IMR-90 (cell line): Measurements from ENCODE around the gene KCNK3. TPM values are rescaled to one million over a fixed set of nuclear protein-coding genes. Genes with fewer than 3 reads are reported as not detected.

Experiments
- ATAC-seq: fragments of 200-7000 bp; cut with Tn5 transposase; 2 replicates; pipeline ENCODE4 v1.9.1; 2020; ENCODE audit warnings: low read depth, mild to moderate bottlenecking, moderate library complexity
- BruUV-seq: library from RNA; stranded (reverse); fragments of 400-500 nt; replicated peaks from 2 replicates; lab custom pipeline; 2021; lab: Mats Ljungman, UMichigan
- CTCF ChIA-PET: fragments of 300-600 bp; formaldehyde crosslinking; extraction: SDS; loops from one replicate; lab custom pipeline; 2021; ENCODE audit warnings: antibody characterized with exemption; lab: Yijun Ruan, JAX
- POLR2A ChIA-PET: fragments of 300-600 bp; sonication (Branson Sonifier 250); formaldehyde crosslinking; loops from one replicate; lab custom pipeline; 2022; ENCODE audit warnings: antibody characterized with exemption; ENCODE audit not compliant: unreplicated experiment; lab: Charles Lee
- DNase-seq: peaks from one replicate; pipeline ENCODE4 v3.0.0; 2013
- H2AFZ ChIP-seq: replicated peaks from 2 replicates; pipeline ENCODE3; 2013; ENCODE audit warnings: low read length, mild to moderate bottlenecking; ENCODE audit not compliant: poor library complexity
- H2AK5ac ChIP-seq: 2 replicates; pipeline ENCODE4 v1.6.1; 2013; ENCODE audit warnings: low read depth, low read length, inconsistent platforms
- H2AK9ac ChIP-seq: replicated peaks from 2 replicates; pipeline ENCODE3; 2013; ENCODE audit warnings: mild to moderate bottlenecking, low read depth, low read length, moderate library complexity; ENCODE audit not compliant: poor library complexity
- H2BK120ac ChIP-seq: 2 replicates; pipeline ENCODE4 v1.6.1; 2013; ENCODE audit warnings: low read depth, low read length, inconsistent platforms
- H2BK15ac ChIP-seq: 3 replicates; pipeline ENCODE4 v1.6.1; 2013; ENCODE audit warnings: low read depth, low read length, inconsistent platforms
- H2BK20ac ChIP-seq: 2 replicates; pipeline ENCODE4 v1.6.1; 2013; ENCODE audit warnings: low read depth, mild to moderate bottlenecking, inconsistent platforms, low read length, moderate library complexity
- H2BK5ac ChIP-seq: 2 replicates; pipeline ENCODE4 v1.6.1; 2013; ENCODE audit warnings: mild to moderate bottlenecking, low read depth, low read length, inconsistent platforms; ENCODE audit not compliant: poor library complexity, severe bottlenecking
- H3K14ac ChIP-seq: replicated peaks from 2 replicates; pipeline ENCODE4 v1.6.1; 2013; ENCODE audit warnings: low read depth, low read length, inconsistent platforms
- H3K18ac ChIP-seq: 2 replicates; pipeline ENCODE4 v1.6.1; 2013; ENCODE audit warnings: low read depth, low read length, control low read depth
- H3K23ac ChIP-seq: 2 replicates; pipeline ENCODE4 v1.6.1; 2013; ENCODE audit warnings: low read depth, low read length, inconsistent platforms
- H3K27ac ChIP-seq: 2 replicates; pipeline ENCODE4 v1.5.1; 2013; ENCODE audit warnings: mild to moderate bottlenecking, control low read depth, low read length; ENCODE audit not compliant: insufficient read depth
- H3K27me3 ChIP-seq: 2 replicates; pipeline ENCODE4 v1.6.1; 2013; ENCODE audit warnings: low read length; ENCODE audit not compliant: control insufficient read depth, insufficient read depth
- H3K36me3 ChIP-seq: 2 replicates; pipeline ENCODE4 v1.6.1; 2013; ENCODE audit warnings: low read length, mixed read lengths; ENCODE audit not compliant: control insufficient read depth, insufficient read depth
- H3K4ac ChIP-seq: 2 replicates; pipeline ENCODE4 v1.6.1; 2013; ENCODE audit warnings: low read depth, low read length, inconsistent platforms
- H3K4me1 ChIP-seq: 2 replicates; pipeline ENCODE4 v1.6.1; 2013; ENCODE audit warnings: low read length, mixed read lengths; ENCODE audit not compliant: control insufficient read depth, insufficient read depth
- H3K4me2 ChIP-seq: 2 replicates; pipeline ENCODE4 v1.6.1; 2013; ENCODE audit warnings: low read depth, mild to moderate bottlenecking, control low read depth, low read length, moderate library complexity
- H3K4me3 ChIP-seq: 2 replicates; pipeline ENCODE4 v1.5.1; 2013; ENCODE audit warnings: low read depth, mild to moderate bottlenecking, control low read depth, low read length, moderate library complexity; ENCODE audit not compliant: insufficient read depth
- H3K56ac ChIP-seq: 2 replicates; pipeline ENCODE4 v1.6.1; 2013; ENCODE audit warnings: low read length, inconsistent platforms; ENCODE audit not compliant: insufficient read depth; ENCODE audit errors: extremely low read depth
- H3K79me1 ChIP-seq, 2 experiments: 2 replicates each; pipeline ENCODE4 v1.6.1; 2013; ENCODE audit warnings: low read length in 2 of 2, inconsistent platforms in 1 of 2, low read depth in 1 of 2
- H3K9ac ChIP-seq: 2 replicates; pipeline ENCODE4 v1.6.1; 2013; ENCODE audit warnings: low read depth, low read length, control low read depth
- H3K9me1 ChIP-seq: 2 replicates; pipeline ENCODE4 v1.6.1; 2013; ENCODE audit warnings: low read length, inconsistent platforms; ENCODE audit not compliant: insufficient read depth
- H3K9me3 ChIP-seq: 2 replicates; pipeline ENCODE4 v1.6.1; 2013; ENCODE audit warnings: low read length; ENCODE audit not compliant: control insufficient read depth, insufficient read depth
- H4K20me1 ChIP-seq: 2 replicates; pipeline ENCODE4 v1.6.1; 2013; ENCODE audit warnings: low read length, inconsistent platforms; ENCODE audit not compliant: insufficient read depth
- H4K5ac ChIP-seq: 2 replicates; pipeline ENCODE4 v1.6.1; 2013; ENCODE audit warnings: mild to moderate bottlenecking, low read depth, low read length, control low read depth
- H4K8ac ChIP-seq, 2 experiments: 2 replicates each; pipeline ENCODE4 v1.6.1; 2013; ENCODE audit warnings: low read depth in 2 of 2, low read length in 2 of 2, control low read depth in 1 of 2, inconsistent platforms in 1 of 2
- H4K91ac ChIP-seq: 2 replicates; pipeline ENCODE4 v1.6.1; 2013; ENCODE audit warnings: low read depth, low read length, inconsistent platforms; ENCODE audit not compliant: insufficient read depth
- BHLHE40 ChIP-seq: fragments of 150-350 bp; IDR thresholded peaks from 2 replicates; pipeline ENCODE4 v1.6.1; 2016; ENCODE audit warnings: mild to moderate bottlenecking, low read depth, low read length
- CEBPB ChIP-seq: IDR thresholded peaks from 2 replicates; pipeline ENCODE4 v1.6.1; 2012; ENCODE audit warnings: low read depth, low read length, improper control_type of control experiment
- CHD1 ChIP-seq: IDR thresholded peaks from 2 replicates; pipeline ENCODE4 v1.6.1; 2012; ENCODE audit warnings: low read depth, low read length, improper control_type of control experiment
- CTCF ChIP-seq: conservative IDR thresholded peaks from 2 replicates; pipeline ENCODE4 v1.5.1; 2012; ENCODE audit warnings: mild to moderate bottlenecking, low read depth, low read length, improper control_type of control experiment
- ELK1 ChIP-seq: fragments of 150-350 bp; IDR thresholded peaks from 2 replicates; pipeline ENCODE4 v1.6.1; 2016; ENCODE audit warnings: low read depth, mild to moderate bottlenecking, low read length, moderate library complexity, borderline replicate concordance
- FOS ChIP-seq: fragments of 150-350 bp; IDR thresholded peaks from 2 replicates; pipeline ENCODE4 v1.6.1; 2016; ENCODE audit warnings: low read depth, low read length
- MAFK ChIP-seq: IDR thresholded peaks from 2 replicates; pipeline ENCODE4 v1.6.1; 2012; ENCODE audit warnings: low read depth, low read length, improper control_type of control experiment
- MAZ ChIP-seq: IDR thresholded peaks from 2 replicates; pipeline ENCODE4 v1.6.1; 2012; ENCODE audit warnings: low read depth, mild to moderate bottlenecking, low read length, improper control_type of control experiment, moderate library complexity, borderline replicate concordance
- MXI1 ChIP-seq: IDR thresholded peaks from 2 replicates; pipeline ENCODE4 v1.6.1; 2012; ENCODE audit warnings: low read depth, mild to moderate bottlenecking, low read length, moderate library complexity, borderline replicate concordance
- NFE2L2 ChIP-seq: fragments of 150-350 bp; IDR thresholded peaks from 2 replicates; pipeline ENCODE4 v1.6.1; 2016; ENCODE audit warnings: low read depth, mild to moderate bottlenecking, low read length
- POLR2A ChIP-seq: IDR thresholded peaks from 2 replicates; pipeline ENCODE4 v1.6.1; 2012; ENCODE audit warnings: mild to moderate bottlenecking, low read depth, low read length
- RAD21 ChIP-seq: IDR thresholded peaks from 2 replicates; pipeline ENCODE4 v1.6.1; 2012; ENCODE audit warnings: low read length, improper control_type of control experiment
- RCOR1 ChIP-seq: IDR thresholded peaks from 2 replicates; pipeline ENCODE4 v1.6.1; 2012; ENCODE audit warnings: mild to moderate bottlenecking, low read length, improper control_type of control experiment; ENCODE audit not compliant: insufficient replicate concordance
- RFX5 ChIP-seq: IDR thresholded peaks from 2 replicates; pipeline ENCODE4 v1.8.0; 2012; ENCODE audit warnings: low read depth, mild to moderate bottlenecking, low read length, moderate library complexity
- SMC3 ChIP-seq: fragments of 150-350 bp; IDR thresholded peaks from 2 replicates; pipeline ENCODE4 v1.6.1; 2016; ENCODE audit warnings: low read depth, mild to moderate bottlenecking, antibody characterized with exemption, low read length, moderate library complexity
- USF2 ChIP-seq: fragments of 150-350 bp; IDR thresholded peaks from 2 replicates; pipeline ENCODE4 v1.6.1; 2017; ENCODE audit warnings: mild to moderate bottlenecking, antibody characterized with exemption, low read length, low read depth
- WGBS, 2 experiments: methylation state at CpG; one replicate each; pipeline versions ENCODE4 v1.1.5 to v1.1.7; 2013; ENCODE audit warnings: missing lambda C conversion rate in 2 of 2; ENCODE audit not compliant: insufficient read length in 1 of 2; ENCODE audit errors: extremely low coverage in 2 of 2; 5-methylcytosine and 5-hydroxymethylcytosine counted together
- dilution Hi-C: fragments of 300-500 bp; cut with HindIII; formaldehyde crosslinking; loops from one replicate; pipeline ENCODE4 v1.14.3; 2018; ENCODE audit warnings: low sequenced_read_pairs; ENCODE audit not compliant: unreplicated experiment
- in situ Hi-C: fragments of 300-500 bp; cut with MboI; formaldehyde crosslinking; loops from 3 replicates; pipeline ENCODE4 v1.14.3; 2019; ENCODE audit warnings: low sequenced_read_pairs, inconsistent platforms, mixed read lengths
- intact Hi-C: fragments of 100-400 bp; cut with micrococcal nuclease; formaldehyde crosslinking; loops from 2 replicates; pipeline ENCODE4 v1.10.0; 2022
- polyA plus RNA-seq, 3 experiments: library from polyadenylated mRNA; depleted of rRNA; stranded (reverse); fragments of >200 nt; gene quantifications; 2 replicates each; pipeline ENCODE4 v1.2.3, GENCODE V29; 2012; ENCODE audit warnings: low replicate concordance in 1 of 3
- total RNA-seq: library from RNA; depleted of rRNA; stranded (reverse); fragments of >200 nt; gene quantifications from 2 replicates; pipeline ENCODE4 v1.2.3, GENCODE V29; 2012

KCNK3 gene
- total and polyA plus RNA-seq, 2 of the 4 experiments (the other 2 are of a cell fraction), result under 0.01 to 0.03 TPM

GRCh38 chr2:26739514-26739913 lies 47.0 kb downstream of the KCNK3 start:
- no peak overlapping the region for H4K91ac ChIP-seq
- no peak overlapping the region for H2BK120ac ChIP-seq
- H3K4me2 ChIP-seq, result no peak overlapping the region
- no peaks in the 10 kb centered on the region for H3K79me1 ChIP-seq
- no peak for ATAC-seq
- H3K9ac ChIP-seq, result no peak overlapping the region
- in situ Hi-C loops, result no loop called here
- H3K4me1 ChIP-seq, result no peaks in the 10 kb centered on the region
- dilution Hi-C loops, result no loop called here
- ChIA-PET CTCF (interaction anchor here (0.8 kb wide), 1 partner anchor 134 kb away, joined by 3 read pairs; no protein-coding TSS in a partner anchor), POLR2A (no interaction called here)
- no peaks in the 10 kb centered on the region for H3K9me3 ChIP-seq
- H2BK15ac ChIP-seq, result no peak overlapping the region
- no peak overlapping the region for H2BK5ac ChIP-seq
- TF ChIP-seq RFX5 (no peak), FOS (no peak), POLR2A (no peak), CTCF (no peak), CEBPB (no peak), MAZ (no peak), MAFK (no peak), SMC3 (no peak), RCOR1 (no peak), ELK1 (no peak), CHD1 (no peak), MXI1 (no peak), BHLHE40 (no peak), NFE2L2 (no peak), USF2 (no peak), RAD21 (no peak)
- no peak overlapping the region for H3K27ac ChIP-seq
- H3K9me1 ChIP-seq, result no peaks in the 10 kb centered on the region
- no peak overlapping the region for H2AFZ ChIP-seq
- H3K56ac ChIP-seq, result no peak overlapping the region
- H3K36me3 ChIP-seq, result no peaks in the 10 kb centered on the region
- 86% methylated on average over 1 of the region's 7 CpGs; no CpG with 5 or more reads in 1 of the 2 experiments for WGBS, 2 experiments
- no peaks in the 10 kb centered on the region for H4K20me1 ChIP-seq
- no peak overlapping the region for H3K4ac ChIP-seq
- intact Hi-C loops, result no loop called here
- no peak overlapping the region for H4K5ac ChIP-seq
- BruUV-seq, result no TSS peak
- H3K18ac ChIP-seq, result no peak overlapping the region
- no peak overlapping the region for H3K23ac ChIP-seq
- H2AK9ac ChIP-seq, result no peak overlapping the region
- no peak overlapping the region for H3K4me3 ChIP-seq
- no peak overlapping the region for H3K14ac ChIP-seq
- peaks cover 5% of the 10 kb centered on the region; the same call in 1 of the 2 replicates for H3K27me3 ChIP-seq
- no peak overlapping the region for H2AK5ac ChIP-seq
- no peak overlapping the region for H2BK20ac ChIP-seq
- H4K8ac ChIP-seq, result no peak overlapping the region
- DNase-seq, result no peak
